ENCODE results near the gene IARS2. TPM values are rescaled to one million over a fixed set of nuclear protein-coding genes. Genes with fewer than 3 reads are reported as not detected.

The IARS2 gene
- total RNA-seq, 1 experiment from 2014 or later, result 106 TPM

- TF ChIP-seq EGR1 (IDR thresholded peaks at IDR 0.05; ENCODE audit: low read depth) (no peak), POLR2AphosphoS5 (IDR thresholded peaks at IDR 0.05; ENCODE audit: low read depth, low read length) (no peak), ELF1 (IDR thresholded peaks at IDR 0.05; ENCODE audit: borderline replicate concordance, low read depth) (no peak), SP1 (IDR thresholded peaks at IDR 0.05; ENCODE audit: low read depth) (no peak), EZH2phosphoT487 (IDR thresholded peaks at IDR 0.05; ENCODE audit: borderline replicate concordance) (no peak), REST (IDR thresholded peaks at IDR 0.05; ENCODE audit: low read depth) (no peak), TCF7L2 (IDR thresholded peaks at IDR 0.05; ENCODE audit: borderline replicate concordance, extremely low read depth, insufficient read depth, insufficient read length) (no peak)
Observed at GRCh38 chr1:220176540-220176939, 82.6 kb downstream of the IARS2 start (continued).

GRCh38 chr1:220182111-220182510 is 88.2 kb downstream of the IARS2 start:
- ATAC-seq (no peak), DNase-seq (ENCODE audit: low read depth, low spot score) (no peak)
- Histone ChIP-seq H3K4me1 (ENCODE audit: control insufficient read depth in 1 of 2, insufficient read depth in 2 of 2, low read length in 2 of 2) (no peaks in the 10 kb centered on the region), H3K9me2 (ENCODE audit: insufficient read depth) (no peaks in the 10 kb centered on the region), H3K36me3 (ENCODE audit: control insufficient read depth in 1 of 2, insufficient read depth in 2 of 2, low read length in 2 of 2) (peaks cover 2 to 5% of the 10 kb centered on the region in 2 experiments; a peak in 1 of 4 replicates), H3K4me2 (ENCODE audit: low read length) (no peak overlapping the region), H3K9ac (ENCODE audit: low read length) (no peak overlapping the region), H4K20me1 (ENCODE audit: insufficient read depth) (peaks cover 6% of the 10 kb centered on the region; the same call in 1 of the 2 replicates), H3K79me2 (ENCODE audit: insufficient read depth, low read length) (no peaks in the 10 kb centered on the region), H3K9me3 (ENCODE audit: control insufficient read depth in 1 of 2, insufficient read depth in 1 of 2, low read depth in 1 of 2, low read length in 2 of 2) (no peaks in the 10 kb centered on the region), H3K27me3 (ENCODE audit: insufficient read depth, low read length) (no peaks in the 10 kb centered on the region), H3K27ac (ENCODE audit: low read depth, low read length) (no peak overlapping the region), H2AFZ (ENCODE audit: low read depth, low read length, poor library complexity, severe bottlenecking) (no peak overlapping the region), H3K4me3 (replicated peaks in 1 of 2; ENCODE audit: low read depth in 1 of 2, low read length in 2 of 2) (no peak overlapping the region)
- ChIA-PET RAD21 (ENCODE audit: low non-redundant PET in 1 of 2, low total read pairs in 2 of 2, uncharacterized antibody in 2 of 2, unreplicated experiment in 2 of 2) (no interaction called here), POLR2A (no interaction called here), CTCF (no interaction called here)
- TF ChIP-seq ELF1 (IDR thresholded peaks at IDR 0.05; ENCODE audit: borderline replicate concordance, low read depth) (no peak), CTCF (IDR thresholded peaks at IDR 0.05 in 2 of 3, conservative IDR thresholded peaks at IDR 0.05 in 1 of 3; ENCODE audit: borderline replicate concordance in 1 of 3, insufficient read depth in 1 of 3, low read depth in 2 of 3, low read length in 2 of 3) (no peak), EGR1 (IDR thresholded peaks at IDR 0.05; ENCODE audit: low read depth) (no peak), ZBTB33 (IDR thresholded peaks at IDR 0.05; ENCODE audit: extremely low read depth, insufficient replicate concordance, low read length) (no peak), MAX (IDR thresholded peaks at IDR 0.05) (no peak), EZH2 (IDR thresholded peaks at IDR 0.05) (no peak), ZFX (IDR thresholded peaks at IDR 0.05) (no peak), ATF3 (IDR thresholded peaks at IDR 0.05) (no peak)
- intact Hi-C loops (cut with micrococcal nuclease), result no loop called here
- no TSS peak for BruUV-seq (replicated peaks)
